Measurements from ENCODE around the gene PIP4K2C. TPM values are rescaled to one million over a fixed set of nuclear protein-coding genes. Genes with fewer than 3 reads are reported as not detected.
"Not testable (repeated sequence)": the region's sequence is repeated elsewhere in the genome, so short reads cannot be mapped to it uniquely, and the experiment has no call there.

PIP4K2C gene
- polyA plus RNA-seq, 1 donor = 26.0 TPM

DNA sequence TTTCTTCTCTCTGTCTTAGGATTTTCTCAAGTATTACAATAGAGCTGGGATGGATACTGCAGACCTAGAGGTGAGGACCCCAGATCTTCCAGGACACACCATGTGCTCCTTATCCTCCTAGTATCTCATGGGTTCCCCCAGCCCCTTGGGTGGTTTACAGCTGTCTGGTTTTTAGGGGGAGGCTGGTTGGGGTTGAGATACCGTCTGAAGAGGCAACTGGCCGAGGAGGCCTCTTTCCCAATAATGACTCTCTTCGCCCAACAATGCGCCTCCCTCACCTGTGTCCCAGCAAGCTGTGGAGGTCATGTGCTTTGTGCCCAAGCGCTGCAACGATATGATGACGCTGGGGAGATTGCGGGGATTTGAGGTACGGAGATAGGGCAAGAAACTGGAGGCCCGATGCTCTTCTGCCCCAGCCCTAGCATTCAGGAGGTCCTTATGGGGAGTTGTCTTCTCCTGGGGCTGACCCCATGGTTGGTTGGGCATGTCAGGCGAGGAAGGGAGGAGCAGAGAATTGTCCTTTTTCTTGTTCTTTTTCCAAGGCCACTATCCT lies 24.0 kb downstream of the PIP4K2C start:
- DNase-seq = no peak
- Histone ChIP-seq H3K9me3 (ENCODE audit: control insufficient read depth, low read depth, low read length) (no peaks in the 10 kb centered on the region), H3K36me3 (ENCODE audit: control insufficient read depth, insufficient read depth, low read length) (peaks cover 4% of the 10 kb centered on the region), H3K27me3 (ENCODE audit: control insufficient read depth, insufficient read depth, low read length) (peaks cover 97% of the 10 kb centered on the region), H3K4me1 (ENCODE audit: control insufficient read depth, insufficient read depth, low read length) (peaks cover 13% of the 10 kb centered on the region), H3K4me3 (ENCODE audit: low read length) (no peak overlapping the region), H3K27ac (ENCODE audit: low read length) (no peak overlapping the region)
- WGBS (ENCODE audit: insufficient coverage, low lambda C conversion rate) = no CpG with 5 or more reads among the region's 11 CpGs

DNA sequence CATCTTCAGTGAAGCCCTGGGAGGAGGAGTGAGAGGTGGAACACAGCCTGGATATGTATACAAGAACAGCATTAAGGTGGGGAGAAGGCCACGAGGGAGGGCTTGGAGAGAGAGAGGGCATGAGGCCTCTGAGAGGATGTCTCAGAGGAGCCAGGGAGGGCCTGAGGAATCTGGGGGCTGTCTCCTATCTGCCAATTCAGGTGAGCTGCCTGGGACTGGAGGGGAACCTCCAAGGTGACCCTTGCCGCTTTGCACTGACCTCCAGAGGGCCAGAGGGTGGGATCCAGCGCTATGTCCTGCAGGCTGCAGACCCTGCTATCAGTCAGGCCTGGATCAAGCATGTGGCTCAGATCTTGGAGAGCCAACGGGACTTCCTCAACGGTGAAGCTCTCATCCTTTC lies 24.6 kb downstream of the PIP4K2C start:
- Histone ChIP-seq H3K27ac (ENCODE audit: low read length) (no peak overlapping the region), H3K27me3 (ENCODE audit: control insufficient read depth, insufficient read depth, low read length) (peaks cover 97% of the 10 kb centered on the region)
- whole genome bisulfite sequencing (ENCODE audit: insufficient coverage, low lambda C conversion rate) = no CpG with 5 or more reads among the region's 5 CpGs

GRCh38 chr12:57616383-57617101 lies 25.6 kb downstream of the PIP4K2C start:
- Histone ChIP-seq H3K4me1 (ENCODE audit: control insufficient read depth, insufficient read depth, low read length) (peaks cover 13% of the 10 kb centered on the region), H3K27ac (ENCODE audit: low read length) (no peak overlapping the region), H3K4me3 (ENCODE audit: low read length) (no peak overlapping the region), H3K27me3 (ENCODE audit: control insufficient read depth, insufficient read depth, low read length) (peaks cover 97% of the 10 kb centered on the region), H3K9me3 (ENCODE audit: control insufficient read depth, low read depth, low read length) (peaks cover 8% of the 10 kb centered on the region), H3K36me3 (ENCODE audit: control insufficient read depth, insufficient read depth, low read length) (peaks cover 4% of the 10 kb centered on the region)
- DNase-seq = no peak
- no CpG with 5 or more reads among the region's 3 CpGs for WGBS (ENCODE audit: insufficient coverage, low lambda C conversion rate)

More for the DNA sequence above, 24.6 kb downstream of the PIP4K2C start:
- Histone ChIP-seq H3K4me1 (ENCODE audit: control insufficient read depth, insufficient read depth, low read length) (peaks cover 10% of the 10 kb centered on the region), H3K4me3 (ENCODE audit: low read length) (no peak overlapping the region), H3K9me3 (ENCODE audit: control insufficient read depth, low read depth, low read length) (peaks cover under 1% of the 10 kb centered on the region), H3K36me3 (ENCODE audit: control insufficient read depth, insufficient read depth, low read length) (peaks cover 4% of the 10 kb centered on the region)
- DNase-seq = no peak

DNA sequence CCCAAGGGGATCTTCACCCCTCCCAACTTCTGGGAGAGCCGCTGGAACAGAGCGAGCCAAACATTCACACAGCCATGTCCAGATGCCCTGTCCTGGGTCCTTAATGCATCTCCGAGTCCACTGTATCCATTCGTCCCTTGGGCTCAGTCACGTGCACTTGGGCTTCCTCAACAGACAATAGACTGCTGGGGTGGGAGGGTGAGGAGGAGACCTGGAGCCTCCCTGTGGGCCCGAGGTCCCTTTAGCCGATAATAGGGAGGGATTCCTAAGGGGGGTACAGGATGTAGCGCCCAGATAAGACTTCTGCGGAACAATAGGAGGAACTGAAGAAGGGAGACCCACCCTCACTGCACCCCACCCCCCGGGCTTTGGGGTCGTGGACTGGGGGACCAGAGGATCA lies 26.9 kb downstream of the PIP4K2C start:
- Histone ChIP-seq H3K27me3 (ENCODE audit: control insufficient read depth, insufficient read depth, low read length) (peaks cover 98% of the 10 kb centered on the region), H3K4me1 (ENCODE audit: control insufficient read depth, insufficient read depth, low read length) (peaks cover 15% of the 10 kb centered on the region), H3K36me3 (ENCODE audit: control insufficient read depth, insufficient read depth, low read length) (peaks cover 4% of the 10 kb centered on the region), H3K9me3 (ENCODE audit: control insufficient read depth, low read depth, low read length) (peaks cover 10% of the 10 kb centered on the region), H3K4me3 (ENCODE audit: low read length) (no peak overlapping the region), H3K27ac (ENCODE audit: low read length) (no peak overlapping the region)
- DNase-seq = no peak
- no CpG with 5 or more reads among the region's 11 CpGs for WGBS (ENCODE audit: insufficient coverage, low lambda C conversion rate)

- 86% methylated on average over 2 of the region's 6 CpGs for WGBS (ENCODE audit: insufficient coverage, low lambda C conversion rate)
- H3K9me3 ChIP-seq (ENCODE audit: control insufficient read depth, low read depth, low read length) = peaks cover 10% of the 10 kb centered on the region
- peaks cover 15% of the 10 kb centered on the region for H3K4me1 ChIP-seq (ENCODE audit: control insufficient read depth, insufficient read depth, low read length)
- H3K27me3 ChIP-seq (ENCODE audit: control insufficient read depth, insufficient read depth, low read length) = peaks cover 97% of the 10 kb centered on the region
- DNase-seq; H3K27ac ChIP-seq (ENCODE audit: low read length); H3K36me3 ChIP-seq (ENCODE audit: control insufficient read depth, insufficient read depth, low read length); H3K4me3 ChIP-seq (ENCODE audit: low read length): not testable (repeated sequence)
Observed at GRCh38 chr12:57618431-57618830, 27.4 kb downstream of the PIP4K2C start.

GRCh38 chr12:57618966-57619433 lies 28.0 kb downstream of the PIP4K2C start:
- peaks cover 15% of the 10 kb centered on the region for H3K4me1 ChIP-seq (ENCODE audit: control insufficient read depth, insufficient read depth, low read length)
- no peak overlapping the region for H3K4me3 ChIP-seq (ENCODE audit: low read length)
- H3K27me3 ChIP-seq (ENCODE audit: control insufficient read depth, insufficient read depth, low read length) = peaks cover 97% of the 10 kb centered on the region
- peaks cover 10% of the 10 kb centered on the region for H3K9me3 ChIP-seq (ENCODE audit: control insufficient read depth, low read depth, low read length)
- WGBS (ENCODE audit: insufficient coverage, low lambda C conversion rate) = no CpG with 5 or more reads among the region's 16 CpGs
- peaks cover 4% of the 10 kb centered on the region for H3K36me3 ChIP-seq (ENCODE audit: control insufficient read depth, insufficient read depth, low read length)
- H3K27ac ChIP-seq (ENCODE audit: low read length) = no peak overlapping the region
- no peak for DNase-seq

GRCh38 chr12:57619434-57620244 lies 28.6 kb downstream of the PIP4K2C start:
- H3K27me3 ChIP-seq (ENCODE audit: control insufficient read depth, insufficient read depth, low read length) = peaks cover 97% of the 10 kb centered on the region
- no peak overlapping the region for H3K27ac ChIP-seq (ENCODE audit: low read length)
- DNase-seq = peak in 1 of 2 donors; percentile 32
- peaks cover 15% of the 10 kb centered on the region for H3K4me1 ChIP-seq (ENCODE audit: control insufficient read depth, insufficient read depth, low read length)
- no peak overlapping the region for H3K4me3 ChIP-seq (ENCODE audit: low read length)
- WGBS (ENCODE audit: insufficient coverage, low lambda C conversion rate) = no CpG with 5 or more reads among the region's 46 CpGs
- peaks cover 10% of the 10 kb centered on the region for H3K9me3 ChIP-seq (ENCODE audit: control insufficient read depth, low read depth, low read length)
- peaks cover 2% of the 10 kb centered on the region for H3K36me3 ChIP-seq (ENCODE audit: control insufficient read depth, insufficient read depth, low read length)

- no CpG with 5 or more reads among the region's 13 CpGs for WGBS (ENCODE audit: insufficient coverage, low lambda C conversion rate)
- H3K27ac ChIP-seq (ENCODE audit: low read length) = no peak overlapping the region
- H3K9me3 ChIP-seq (ENCODE audit: control insufficient read depth, low read depth, low read length) = peaks cover 10% of the 10 kb centered on the region
- peaks cover 97% of the 10 kb centered on the region for H3K27me3 ChIP-seq (ENCODE audit: control insufficient read depth, insufficient read depth, low read length)
- peaks cover 15% of the 10 kb centered on the region for H3K4me1 ChIP-seq (ENCODE audit: control insufficient read depth, insufficient read depth, low read length)
- no peak for DNase-seq
- no peak overlapping the region for H3K4me3 ChIP-seq (ENCODE audit: low read length)
- H3K36me3 ChIP-seq (ENCODE audit: control insufficient read depth, insufficient read depth, low read length) = no peaks in the 10 kb centered on the region
Observed at GRCh38 chr12:57620245-57620935, 29.4 kb downstream of the PIP4K2C start.

DNA sequence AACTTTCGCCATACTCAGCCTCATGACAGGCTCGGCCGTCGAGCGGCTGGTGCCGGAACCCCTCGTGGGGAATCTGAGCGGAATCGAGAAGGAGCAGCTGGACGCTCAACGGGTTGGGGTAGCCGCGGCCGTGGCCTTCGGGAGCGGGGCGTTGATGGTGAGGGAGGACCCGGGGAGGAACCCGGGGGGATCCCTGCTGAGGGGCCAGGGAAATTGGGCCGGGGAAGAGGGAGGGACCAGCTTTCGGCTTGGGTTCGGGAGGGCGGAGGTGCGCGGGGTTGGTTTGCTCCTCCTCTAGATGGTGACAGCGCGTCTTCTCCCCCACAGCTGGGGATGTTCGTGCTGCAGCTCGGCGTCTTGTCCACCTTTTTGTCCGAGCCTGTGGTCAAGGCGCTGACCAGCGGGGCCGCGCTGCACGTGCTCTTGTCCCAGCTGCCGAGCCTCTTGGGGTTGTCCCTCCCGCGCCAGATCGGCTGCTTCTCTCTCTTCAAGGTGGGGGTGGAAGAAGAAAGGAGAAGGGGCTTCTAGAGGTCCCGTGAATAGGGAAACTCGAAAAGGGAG lies 30.0 kb downstream of the PIP4K2C start:
- 0% methylated on average over 1 of the region's 42 CpGs for WGBS (ENCODE audit: insufficient coverage, low lambda C conversion rate)
- peaks cover 10% of the 10 kb centered on the region for H3K9me3 ChIP-seq (ENCODE audit: control insufficient read depth, low read depth, low read length)
- H3K27me3 ChIP-seq (ENCODE audit: control insufficient read depth, insufficient read depth, low read length) = peaks cover 97% of the 10 kb centered on the region
- no peak overlapping the region for H3K27ac ChIP-seq (ENCODE audit: low read length)
- H3K4me3 ChIP-seq (ENCODE audit: low read length) = peak overlapping the region; percentile 35
- peaks cover 15% of the 10 kb centered on the region for H3K4me1 ChIP-seq (ENCODE audit: control insufficient read depth, insufficient read depth, low read length)
- no peak for DNase-seq
- H3K36me3 ChIP-seq (ENCODE audit: control insufficient read depth, insufficient read depth, low read length) = no peaks in the 10 kb centered on the region

All from large intestine (tissue), 3 donors.